ENCODE data around the gene PPP1R12C.

DNA sequence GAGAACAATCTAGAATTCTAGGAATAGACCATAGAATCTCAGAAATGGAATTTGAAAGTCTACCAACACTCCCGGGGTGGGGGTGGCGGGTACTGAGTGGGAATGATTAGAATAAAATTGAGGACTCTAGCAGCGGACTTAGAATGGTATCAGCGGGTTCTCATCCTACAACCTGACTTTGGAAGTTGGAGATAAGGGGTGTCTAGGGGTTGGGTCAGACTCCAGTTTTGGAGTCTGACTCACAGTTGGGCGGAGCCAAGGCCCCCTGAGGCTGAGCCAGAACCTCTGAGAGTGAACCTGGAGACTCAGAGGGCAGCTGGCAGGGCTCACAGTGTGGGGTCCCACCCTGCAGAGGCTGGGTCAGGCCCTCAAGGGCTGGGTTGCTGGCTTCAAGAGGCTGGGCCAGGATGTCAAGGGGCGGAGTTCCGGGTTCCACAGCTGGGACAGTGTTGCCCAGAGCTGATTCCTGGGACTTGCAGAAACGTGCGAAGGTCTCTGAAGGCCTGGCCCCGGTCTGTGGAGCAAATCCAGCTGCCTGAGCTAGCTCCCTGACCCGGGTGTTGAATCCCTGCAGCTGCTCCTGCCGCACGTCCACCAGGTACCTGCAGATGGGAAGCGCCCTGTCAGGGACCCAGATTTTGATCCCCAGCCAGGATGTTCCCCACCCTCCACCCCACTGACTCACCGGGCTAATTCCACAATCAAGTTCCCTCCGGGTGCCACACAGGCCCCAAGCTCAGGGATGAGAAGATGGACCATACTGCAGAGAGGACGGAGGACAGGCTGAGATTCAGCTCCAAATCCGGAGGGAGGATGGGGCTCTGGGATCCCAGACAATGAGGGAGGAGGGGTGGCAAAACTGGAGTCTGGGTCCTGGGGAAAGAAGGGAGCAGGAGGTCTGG, 41.7 kb upstream of the PPP1R12C start:
- TF ChIP-seq EZH2phosphoT487 (IDR thresholded peaks at IDR 0.05; ENCODE audit: borderline replicate concordance, low read length): no peak
- TF ChIP-seq, protein P1, sequence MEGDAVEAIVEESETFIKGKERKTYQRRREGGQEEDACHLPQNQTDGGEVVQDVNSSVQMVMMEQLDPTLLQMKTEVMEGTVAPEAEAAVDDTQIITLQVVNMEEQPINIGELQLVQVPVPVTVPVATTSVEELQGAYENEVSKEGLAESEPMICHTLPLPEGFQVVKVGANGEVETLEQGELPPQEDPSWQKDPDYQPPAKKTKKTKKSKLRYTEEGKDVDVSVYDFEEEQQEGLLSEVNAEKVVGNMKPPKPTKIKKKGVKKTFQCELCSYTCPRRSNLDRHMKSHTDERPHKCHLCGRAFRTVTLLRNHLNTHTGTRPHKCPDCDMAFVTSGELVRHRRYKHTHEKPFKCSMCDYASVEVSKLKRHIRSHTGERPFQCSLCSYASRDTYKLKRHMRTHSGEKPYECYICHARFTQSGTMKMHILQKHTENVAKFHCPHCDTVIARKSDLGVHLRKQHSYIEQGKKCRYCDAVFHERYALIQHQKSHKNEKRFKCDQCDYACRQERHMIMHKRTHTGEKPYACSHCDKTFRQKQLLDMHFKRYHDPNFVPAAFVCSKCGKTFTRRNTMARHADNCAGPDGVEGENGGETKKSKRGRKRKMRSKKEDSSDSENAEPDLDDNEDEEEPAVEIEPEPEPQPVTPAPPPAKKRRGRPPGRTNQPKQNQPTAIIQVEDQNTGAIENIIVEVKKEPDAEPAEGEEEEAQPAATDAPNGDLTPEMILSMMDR (conservative IDR thresholded peaks at IDR 0.05; ENCODE audit: low read depth, low read length): no peak
